Psoas muscle (tissue), 8 donors: ENCODE results near the gene ALDH1A2. TPM values are rescaled to one million over a fixed set of nuclear protein-coding genes. Genes with fewer than 3 reads are reported as not detected.

ENCODE experiments used
- ATAC-seq, 4 donors: fragments of 200-7000 bp; cut with Tn5 transposase; one replicate each; pipeline ENCODE4 v1.9.1; 2020; ENCODE audit warnings: moderate library complexity in 3 of 4, mild to moderate bottlenecking in 2 of 4
- DNase-seq, 2 donors: peaks; one replicate each; pipeline ENCODE4 v3.0.0-alpha.2; 2020
- H3K27ac ChIP-seq: fragments of 200-600 bp; one replicate; pipeline ENCODE4 v1.8.0; 2022
- H3K27me3 ChIP-seq, 3 donors: fragments of 200-600 bp in 1 of 3; one replicate each; pipeline versions ENCODE4 v1.6.1 to v1.8.0; 2013 to 2022; ENCODE audit warnings: low read length in 2 of 3, mild to moderate bottlenecking in 2 of 3, moderate library complexity in 1 of 3; ENCODE audit not compliant: insufficient read depth in 3 of 3
- H3K36me3 ChIP-seq, 2 donors: fragments of 200-600 bp in 1 of 2; one replicate each; pipeline versions ENCODE4 v1.6.1 to v1.8.0; 2013 to 2022; ENCODE audit warnings: low read depth in 1 of 2, mild to moderate bottlenecking in 1 of 2, moderate library complexity in 1 of 2; ENCODE audit not compliant: insufficient read depth in 1 of 2
- H3K4me1 ChIP-seq: fragments of 200-600 bp; one replicate; pipeline ENCODE4 v1.8.0; 2022
- H3K4me3 ChIP-seq: fragments of 200-600 bp; one replicate; pipeline ENCODE4 v1.8.0; 2022; ENCODE audit warnings: mild to moderate bottlenecking
- H3K9me3 ChIP-seq: fragments of 200-600 bp; one replicate; pipeline ENCODE4 v1.8.0; 2022
- WGBS, 3 donors: extraction: QIAGEN DNeasy Blood & Tissue Kit; methylation state at CpG; one replicate each; pipeline versions ENCODE4 v1.1.6 to v1.1.7; 2013; 5-methylcytosine and 5-hydroxymethylcytosine counted together
- intact Hi-C, 2 donors: fragments of 100-400 bp; cut with DNase I; formaldehyde crosslinking; loops; one replicate each; pipeline versions ENCODE4 v1.11.0 to v1.14.2; 2022
- polyA plus RNA-seq, 3 donors: library from polyadenylated mRNA; stranded (reverse); fragments of 200-250 nt; gene quantifications; one replicate each; pipeline ENCODE4 v1.2.3, GENCODE V29; 2013
- total RNA-seq, 4 donors: library from RNA; stranded (reverse); fragmentation: NEBNext Ultra II Directional in 2 of 4; extraction: Animal tissue kit (Norgen Biotek cat#: 25700) in 2 of 4; gene quantifications; one replicate each; pipeline versions ENCODE4 v1.2.1 to v1.2.4, GENCODE V29; 2021 to 2023
- TF ChIP-seq, protein P1 (sequence below): fragments of 200-600 bp; IDR thresholded peaks from one replicate; pipeline ENCODE4 v1.8.0; 2022; ENCODE audit warnings: antibody characterized with exemption
- donor health status: healthy with polysubstance abuse.
- donor health status: DM: no; HTN: no; CAD: no; lungs with moderate emphysema.
- donor health status: Bipolar disorder and iron deficiency.
- donor health status: healthy.
- donor health status: DM: yes; HTN: yes; CAD: no.
- donor health status: DM: no; HTN: no; CAD: no.
- donor health status: DM: no; HTN: no; CAD: no.
- donor health status: DM: yes; HTN: yes; CAD: no.

ALDH1A2 gene
- total and polyA plus RNA-seq, 7 donors, result 0.74 to 4.7 (median 2.5) TPM

DNA sequence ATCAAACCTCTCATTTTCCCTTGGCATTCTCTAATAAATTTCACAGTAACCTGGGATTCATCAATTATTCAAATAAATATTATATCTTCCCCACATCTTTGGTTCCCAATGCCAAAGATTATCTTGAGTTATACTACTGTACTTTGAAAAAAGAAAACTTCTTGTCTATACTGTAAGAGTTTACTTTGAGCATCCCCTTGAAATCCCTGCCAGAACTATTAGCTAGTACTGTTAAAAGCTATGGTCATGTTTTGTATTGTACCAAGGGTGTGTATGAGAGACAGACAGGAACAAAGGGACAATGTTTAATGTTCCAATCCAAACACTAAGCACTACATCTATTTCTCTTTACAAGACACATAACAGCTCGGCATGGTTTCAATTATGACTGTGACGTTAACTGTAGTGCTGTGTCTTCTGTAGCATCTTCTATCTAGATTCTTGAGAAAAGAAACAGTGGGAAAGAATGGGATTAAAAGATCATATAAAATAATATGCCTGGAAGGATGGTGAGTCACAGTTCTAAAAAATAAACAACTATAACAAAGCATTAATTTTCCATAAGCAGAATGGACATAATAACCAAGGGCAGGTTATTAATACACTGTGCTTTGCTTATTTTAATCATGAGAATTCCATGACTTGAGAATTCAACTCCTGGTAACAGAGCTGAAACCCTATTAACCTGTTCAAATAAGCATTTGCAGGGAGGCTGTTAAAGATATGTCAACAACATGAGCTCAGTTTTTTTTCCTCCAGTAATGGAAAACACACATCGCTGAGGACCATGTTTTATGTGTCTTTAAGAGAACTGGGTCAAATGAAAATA, 71.1 kb downstream of the ALDH1A2 start:
- DNase-seq, result no peak
- TF ChIP-seq, protein P1, sequence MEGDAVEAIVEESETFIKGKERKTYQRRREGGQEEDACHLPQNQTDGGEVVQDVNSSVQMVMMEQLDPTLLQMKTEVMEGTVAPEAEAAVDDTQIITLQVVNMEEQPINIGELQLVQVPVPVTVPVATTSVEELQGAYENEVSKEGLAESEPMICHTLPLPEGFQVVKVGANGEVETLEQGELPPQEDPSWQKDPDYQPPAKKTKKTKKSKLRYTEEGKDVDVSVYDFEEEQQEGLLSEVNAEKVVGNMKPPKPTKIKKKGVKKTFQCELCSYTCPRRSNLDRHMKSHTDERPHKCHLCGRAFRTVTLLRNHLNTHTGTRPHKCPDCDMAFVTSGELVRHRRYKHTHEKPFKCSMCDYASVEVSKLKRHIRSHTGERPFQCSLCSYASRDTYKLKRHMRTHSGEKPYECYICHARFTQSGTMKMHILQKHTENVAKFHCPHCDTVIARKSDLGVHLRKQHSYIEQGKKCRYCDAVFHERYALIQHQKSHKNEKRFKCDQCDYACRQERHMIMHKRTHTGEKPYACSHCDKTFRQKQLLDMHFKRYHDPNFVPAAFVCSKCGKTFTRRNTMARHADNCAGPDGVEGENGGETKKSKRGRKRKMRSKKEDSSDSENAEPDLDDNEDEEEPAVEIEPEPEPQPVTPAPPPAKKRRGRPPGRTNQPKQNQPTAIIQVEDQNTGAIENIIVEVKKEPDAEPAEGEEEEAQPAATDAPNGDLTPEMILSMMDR, result no peak
- Histone ChIP-seq H3K36me3 (no peaks in the 10 kb centered on the region), H3K27ac (no peak overlapping the region), H3K27me3 (peaks cover 0 to 2% (median 0%) of the 10 kb centered on the region in 3 donors), H3K4me3 (no peak overlapping the region), H3K9me3 (no peaks in the 10 kb centered on the region), H3K4me1 (no peaks in the 10 kb centered on the region)
- WGBS, 3 donors, result 65 to 71% (median 67%) methylated on average over 3 of the region's 3 CpGs
- intact Hi-C loops, result no loop called here
- no peak for ATAC-seq

DNA sequence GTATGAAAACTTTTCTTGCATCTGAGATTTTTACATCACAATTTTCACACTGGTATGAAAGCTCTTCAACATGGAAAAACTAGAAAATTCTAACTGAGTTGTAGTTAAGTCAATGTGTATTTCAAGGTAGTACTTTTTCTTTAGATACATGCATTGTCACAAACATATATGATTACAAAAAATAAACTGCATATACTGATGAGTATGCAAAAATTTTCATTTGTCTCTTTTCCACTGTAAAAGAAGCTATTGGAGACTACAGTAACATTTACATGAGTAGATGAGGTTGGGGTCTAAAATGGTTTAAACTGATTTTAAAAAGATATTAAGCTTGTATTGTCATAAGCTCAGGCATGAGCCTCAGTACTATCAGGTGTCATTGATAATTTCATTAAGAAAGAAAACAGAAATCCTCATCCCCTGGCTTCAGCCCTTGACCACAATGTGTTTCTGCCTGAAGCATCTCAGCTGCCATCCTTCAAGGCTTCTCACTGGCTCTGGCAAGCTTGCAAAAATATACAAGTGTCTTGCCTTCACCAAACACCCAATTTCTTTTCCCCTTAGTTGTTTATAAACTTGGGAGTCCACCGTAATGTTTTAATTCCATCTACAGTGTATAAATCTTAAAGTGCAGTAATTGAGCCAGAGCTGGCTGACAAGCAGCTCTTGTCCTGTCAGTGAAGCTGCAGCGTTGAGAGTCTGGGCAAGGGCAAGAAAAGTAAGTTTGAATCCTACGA, 71.9 kb downstream of the ALDH1A2 start:
- ATAC-seq (no peak), DNase-seq (no peak)
- Histone ChIP-seq H3K4me3 (no peak overlapping the region), H3K36me3 (no peaks in the 10 kb centered on the region), H3K27ac (no peak overlapping the region), H3K9me3 (no peaks in the 10 kb centered on the region), H3K27me3 (peaks cover 0 to 2% (median 0%) of the 10 kb centered on the region in 3 donors), H3K4me1 (no peaks in the 10 kb centered on the region)
- intact Hi-C loops, result no loop called here
- WGBS, 3 donors, result 48 to 76% (median 62%) methylated on average over 3 of the region's 3 CpGs
- TF ChIP-seq, protein P1, result no peak

- H3K36me3 ChIP-seq, result no peaks in the 10 kb centered on the region
- no peak for DNase-seq
These were observed 72.7 kb downstream of the ALDH1A2 start for GRCh38 chr15:57992761-57993355.

GRCh38 chr15:57973534-57973933, 92.0 kb downstream of the ALDH1A2 start:
- Histone ChIP-seq H3K27ac (no peak overlapping the region), H3K4me3 (no peak overlapping the region), H3K27me3 (no peaks in the 10 kb centered on the region), H3K9me3 (no peaks in the 10 kb centered on the region), H3K36me3 (no peaks in the 10 kb centered on the region), H3K4me1 (no peaks in the 10 kb centered on the region)
- intact Hi-C loops, result no loop called here
- ATAC-seq (no peak), DNase-seq (no peak)
- TF ChIP-seq, protein P1, result no peak
- WGBS, 3 donors, result 45 to 54% (median 49%) methylated on average over 3 of the region's 3 CpGs

More at GRCh38 chr15:57992761-57993355, 72.7 kb downstream of the ALDH1A2 start:
- Histone ChIP-seq H3K27me3 (peaks cover 0 to 2% (median 0%) of the 10 kb centered on the region in 3 donors), H3K4me1 (no peaks in the 10 kb centered on the region), H3K27ac (no peak overlapping the region), H3K4me3 (no peak overlapping the region), H3K9me3 (no peaks in the 10 kb centered on the region)
- WGBS, 3 donors, result 50 to 53% (median 53%) methylated on average over 6 of the region's 6 CpGs
- no peak for ATAC-seq
- intact Hi-C loops, result no loop called here
- TF ChIP-seq, protein P1, result no peak
